GM12892 (cell line): ENCODE results near the gene MRPS18A. TPM values are rescaled to one million over a fixed set of nuclear protein-coding genes. Genes with fewer than 3 reads are reported as not detected.
A peak's percentile ranks its signal among the peaks of the same experiment; 100 is the strongest.

Experiments used
- DNase-seq: peaks from one replicate; pipeline ENCODE4 v3.0.0; 2011; ENCODE audit not compliant: insufficient read length
- FAIRE-seq: peaks from 2 replicates; lab custom pipeline; 2011; peaks lifted over from hg19 to GRCh38; lab: Jason Lieb, UNC
- POLR2A ChIP-seq: IDR thresholded peaks from 2 replicates; pipeline ENCODE4 v1.6.1; 2011; ENCODE audit warnings: low read depth, low read length, control low read depth
- POLR2AphosphoS5 ChIP-seq: IDR thresholded peaks from 2 replicates; pipeline ENCODE4 v1.6.1; 2011; ENCODE audit warnings: low read depth, low read length, control low read depth
- TAF1 ChIP-seq: IDR thresholded peaks from 2 replicates; pipeline ENCODE4 v1.6.1; 2011; ENCODE audit warnings: low read depth, mild to moderate bottlenecking, control low read depth, low read length, borderline replicate concordance
- polyA plus RNA-seq: library from polyadenylated mRNA; unstranded; fragments of >200 nt; gene quantifications from one replicate; pipeline ENCODE4 v1.2.1, GENCODE V29; 2012; ENCODE audit warnings: missing spikeins, inconsistent platforms; ENCODE audit not compliant: missing spikeins

Gene MRPS18A
- polyA plus RNA-seq = 49.1 TPM

GRCh38 chr6:43687437-43688347 is at the start of gene MRPS18A:
Gene MRPS18A, minus strand, starts transcription at chr6:43687791. Its CDS starts 12 bp downstream, at chr6:43687779.
- TF ChIP-seq POLR2A = peak; percentile 90
- peak; percentile 94 for TF ChIP-seq TAF1
- TF ChIP-seq POLR2AphosphoS5 = peak; percentile 77; the same call in 1 of the 2 replicates
- peak; percentile 76 for DNase-seq
- FAIRE-seq = peak; percentile 88

DNA sequence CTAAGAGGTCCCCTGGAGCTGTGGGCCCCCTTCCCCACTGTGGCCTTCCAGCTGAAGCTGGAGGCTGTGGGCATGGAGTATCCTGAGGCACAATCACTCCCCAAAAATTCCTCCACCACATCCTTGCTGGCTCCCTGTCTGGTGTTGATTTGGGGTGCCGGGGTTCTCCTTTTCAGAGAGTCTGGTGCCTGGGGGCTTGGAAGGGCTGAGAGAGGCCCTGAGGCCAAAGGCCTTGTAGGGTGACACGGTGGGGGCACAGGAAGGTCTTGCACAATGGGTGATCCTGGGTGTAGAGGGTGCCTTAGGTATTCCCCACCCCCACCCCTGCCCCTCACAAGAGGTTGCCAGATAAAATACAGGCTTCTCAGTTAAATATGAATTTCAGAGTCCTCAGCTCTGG is 49.3 kb upstream of the MRPS18A start:
- DNase-seq = no peak
- no peak for FAIRE-seq
- TF ChIP-seq POLR2AphosphoS5 (no peak), TAF1 (no peak), POLR2A (no peak)

DNA sequence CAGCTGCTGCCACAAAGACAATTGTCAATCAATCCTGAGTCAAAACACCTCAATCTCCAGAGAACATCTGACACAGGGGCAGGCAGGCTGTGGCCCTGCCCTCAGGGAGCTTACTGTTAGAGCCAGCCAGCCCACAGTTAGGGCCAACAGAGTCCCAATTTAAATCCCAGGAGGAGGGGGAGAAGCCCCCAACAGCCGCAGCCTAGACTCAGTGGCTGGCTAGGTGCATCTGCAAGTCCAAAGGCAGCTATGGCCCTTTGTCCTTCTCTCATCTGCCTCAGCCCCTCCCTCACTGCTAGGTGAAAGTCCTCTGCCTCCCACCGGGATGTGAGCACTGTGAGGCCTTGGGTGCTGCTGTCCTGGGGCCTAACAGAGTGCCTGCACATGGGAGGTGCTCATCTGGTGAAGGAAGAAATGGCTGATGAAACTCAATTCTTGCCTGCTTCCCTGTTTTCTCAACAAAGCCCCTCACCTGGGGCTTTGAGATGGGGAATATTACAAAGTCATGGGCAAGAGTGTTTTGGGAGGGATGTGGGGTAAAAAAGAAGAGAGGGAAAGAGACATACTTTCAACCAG is 48.7 kb upstream of the MRPS18A start:
- no peak for TF ChIP-seq POLR2A
- TF ChIP-seq POLR2AphosphoS5 = no peak
- no peak for TF ChIP-seq TAF1
- no peak for DNase-seq
- FAIRE-seq = no peak

- no peak for TF ChIP-seq POLR2A
- no peak for TF ChIP-seq TAF1
- TF ChIP-seq POLR2AphosphoS5 = no peak
- DNase-seq = no peak
- no peak for FAIRE-seq
Observed at GRCh38 chr6:43735642-43736199, 48.1 kb upstream of the MRPS18A start.

DNA sequence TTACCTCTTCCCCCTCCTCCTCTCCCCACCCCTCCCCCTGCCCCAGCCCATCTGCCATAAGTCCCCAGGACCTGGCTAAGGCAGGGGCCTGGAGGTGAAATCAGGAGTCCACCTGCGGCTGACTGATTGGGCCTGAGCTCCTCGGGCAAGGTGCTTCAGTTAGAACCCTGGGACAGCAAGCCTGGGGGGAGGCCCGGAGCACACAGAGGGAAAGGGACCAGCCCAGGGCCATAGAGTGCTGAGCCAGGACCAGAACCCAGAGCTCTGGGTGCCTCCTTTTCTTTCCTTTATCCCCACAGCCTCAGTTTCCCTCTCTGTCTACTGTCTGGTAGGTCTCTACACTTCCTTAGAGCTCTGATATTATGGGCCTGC is 46.7 kb upstream of the MRPS18A start:
- DNase-seq = no peak
- FAIRE-seq = no peak
- no peak for TF ChIP-seq POLR2AphosphoS5
- no peak for TF ChIP-seq POLR2A
- TF ChIP-seq TAF1 = no peak

DNA sequence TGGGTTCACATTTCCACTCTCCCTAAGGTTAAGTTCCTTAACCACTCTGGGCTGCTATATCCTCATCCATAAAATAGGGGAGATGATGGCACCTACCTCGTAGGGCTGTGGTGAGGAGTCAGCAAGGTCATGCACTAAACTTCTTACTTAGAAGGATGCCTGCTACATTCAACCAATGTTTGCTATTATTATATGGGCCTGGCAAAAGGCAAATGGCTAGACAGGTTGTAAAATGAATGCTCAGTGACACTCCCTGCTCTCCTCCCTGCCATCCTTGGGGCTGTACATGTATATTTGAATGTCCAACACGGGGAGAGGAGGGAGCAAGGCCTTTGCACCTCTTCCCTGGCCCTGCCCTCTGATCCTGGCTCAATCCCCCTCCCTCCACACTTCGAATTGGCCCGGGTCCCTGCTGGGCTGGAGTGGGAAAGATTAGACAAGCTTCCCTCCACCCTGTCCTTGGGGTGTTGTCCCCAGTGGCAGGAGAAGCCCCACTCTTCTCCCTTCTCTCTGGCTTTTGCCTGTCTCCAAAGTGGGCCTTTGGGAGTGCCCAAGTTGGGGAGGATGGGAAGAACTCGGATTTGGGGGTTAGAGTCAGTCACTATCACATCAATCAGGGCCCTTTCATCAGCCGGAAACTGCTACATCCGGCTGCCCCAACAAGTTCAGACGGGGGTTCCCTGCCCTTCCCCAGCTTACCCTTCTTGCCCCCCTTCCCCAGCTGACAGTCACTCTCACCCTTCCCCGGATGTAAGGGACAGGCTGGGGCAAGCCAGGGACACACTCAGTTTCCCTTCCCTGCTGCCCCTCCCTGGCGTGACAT is 46.1 kb upstream of the MRPS18A start:
- TF ChIP-seq TAF1 (no peak), POLR2AphosphoS5 (no peak), POLR2A (no peak)
- DNase-seq = no peak
- no peak for FAIRE-seq

- DNase-seq (no peak), FAIRE-seq (no peak)
- no peak for TF ChIP-seq POLR2AphosphoS5
- TF ChIP-seq TAF1 = no peak
- no peak for TF ChIP-seq POLR2A
Observed at GRCh38 chr6:43730634-43731033, 43.0 kb upstream of the MRPS18A start.

DNA sequence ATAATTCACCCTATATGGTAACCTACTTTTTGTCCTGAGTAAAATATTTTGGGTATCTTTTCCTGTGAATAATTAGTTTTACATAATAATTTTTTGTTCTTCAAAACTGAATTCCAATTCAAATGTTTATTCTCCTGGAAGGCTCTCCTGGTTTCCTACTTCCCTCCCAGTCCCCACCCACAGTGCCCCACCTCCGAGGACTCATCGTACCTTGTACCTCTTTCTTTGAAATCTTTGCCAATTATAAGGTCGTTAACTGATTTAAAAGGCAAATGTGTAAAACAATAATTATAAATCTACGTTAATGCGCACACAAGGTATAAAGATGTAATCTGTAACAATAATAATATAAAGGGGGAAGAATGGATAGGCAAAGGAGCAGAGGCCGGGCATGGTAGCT is 41.9 kb upstream of the MRPS18A start:
- DNase-seq = no peak
- FAIRE-seq = no peak
- TF ChIP-seq TAF1 = no peak
- no peak for TF ChIP-seq POLR2AphosphoS5
- no peak for TF ChIP-seq POLR2A

GRCh38 chr6:43728586-43728985 is 41.0 kb upstream of the MRPS18A start:
- FAIRE-seq (no peak), DNase-seq (no peak)
- TF ChIP-seq POLR2A = no peak
- TF ChIP-seq POLR2AphosphoS5 = no peak
- TF ChIP-seq TAF1 = no peak

- no peak for FAIRE-seq
- TF ChIP-seq POLR2A = no peak
- no peak for TF ChIP-seq POLR2AphosphoS5
- TF ChIP-seq TAF1 = no peak
- no peak for DNase-seq
Observed at GRCh38 chr6:43727634-43728033, 40.0 kb upstream of the MRPS18A start.
